MM.1S (cell line): ENCODE measurements around the gene LRRC45.

Experiments
- CTCF ChIP-seq: fragments of 300-600 bp; sonication (generic); IDR thresholded peaks from 2 replicates; pipeline ENCODE4 v1.5.1; 2016; ENCODE audit warnings: antibody characterized with exemption, low read length, mixed read lengths
- EZH2phosphoT487 ChIP-seq: fragments of 300-600 bp; sonication (generic); IDR thresholded peaks from 2 replicates; pipeline ENCODE4 v1.6.1; 2018; ENCODE audit warnings: antibody characterized with exemption, low read length

- TF ChIP-seq CTCF (no peak), EZH2phosphoT487 (no peak)
These were observed 6.8 kb upstream of the LRRC45 start for GRCh38 chr17:82016061-82016874.
